Right lobe of liver (tissue), 6 donors: ENCODE measurements around the gene NCL. TPM values are rescaled to one million over a fixed set of nuclear protein-coding genes. Genes with fewer than 3 reads are reported as not detected.

Source experiments
- ATAC-seq, 4 donors: fragments of 200-7000 bp; cut with Tn5 transposase; one replicate each; pipeline ENCODE4 v1.9.1; 2020; ENCODE audit warnings: mild to moderate bottlenecking in 4 of 4, moderate library complexity in 4 of 4
- DNase-seq, 3 donors: peaks; one replicate each; pipeline ENCODE4 v3.0.0-alpha.2; 2020
- H3K27ac ChIP-seq, 3 donors: fragments of 200-600 bp; one replicate each; pipeline ENCODE4 v1.8.0; 2022
- H3K27me3 ChIP-seq, 2 donors: fragments of 200-600 bp; one replicate each; pipeline ENCODE4 v1.8.0; 2022
- H3K36me3 ChIP-seq, 4 donors: fragments of 200-600 bp; sonication (generic) in 1 of 4; one replicate each; pipeline versions ENCODE4 v1.5.1 to v1.8.0; 2017 to 2022; ENCODE audit warnings: control low read depth in 1 of 4
- H3K4me1 ChIP-seq, 4 donors: fragments of 200-600 bp; sonication (generic) in 1 of 4; one replicate each; pipeline versions ENCODE4 v1.5.1 to v1.8.0; 2017 to 2022; ENCODE audit warnings: control low read depth in 1 of 4
- H3K4me3 ChIP-seq, 3 donors: fragments of 200-600 bp; one replicate each; pipeline ENCODE4 v1.8.0; 2022
- H3K9me3 ChIP-seq, 4 donors: fragments of 200-600 bp; sonication (generic) in 1 of 4; one replicate each; pipeline versions ENCODE4 v1.5.1 to v1.8.0; 2017 to 2022; ENCODE audit warnings: control low read depth in 1 of 4
- POLR2A ChIP-seq: fragments of 450-650 bp; IDR thresholded peaks from one replicate; pipeline ENCODE4 v1.6.1; 2017; ENCODE audit warnings: antibody characterized with exemption, mild to moderate bottlenecking
- WGBS: methylation state at CpG from one replicate; pipeline ENCODE4 v1.1.6; 2018; ENCODE audit warnings: low coverage, low lambda C conversion rate; ENCODE audit not compliant: insufficient coverage; ENCODE audit errors: missing lambda C conversion rate; 5-methylcytosine and 5-hydroxymethylcytosine counted together
- intact Hi-C, 2 donors: fragments of 100-400 bp; cut with DNase I; formaldehyde crosslinking; loops; one replicate each; pipeline versions ENCODE4 v1.11.2 to v1.14.1; 2022
- total RNA-seq, 6 experiments: library from RNA; depleted of rRNA in 2 of 6; stranded (reverse); fragments of >200 nt in 2 of 6; fragmentation: NEBNext Ultra II Directional in 3 of 6; extraction: Animal tissue kit (Norgen Biotek cat#: 25700) in 3 of 6; gene quantifications; one replicate each; pipeline versions ENCODE4 v1.1.0 to v1.2.4, GENCODE V29; 2016 to 2023
- TF ChIP-seq, protein P1 (sequence below), 4 donors: fragments of 200-600 bp in 3 of 4; fragments of 450-650 bp in 1 of 4; IDR thresholded peaks; one replicate each; pipeline versions ENCODE4 v1.5.1 to v1.8.0; 2016 to 2022; ENCODE audit warnings: antibody characterized with exemption in 4 of 4, mild to moderate bottlenecking in 2 of 4
- donor health status: DM: no; HTN: yes; CAD: no.
- donor health status: DM: no; HTN: no; CAD: no.
- donor health status: DM: no; HTN: no; CAD: no.
- donor health status: DM: no; HTN: yes; CAD: no.
- donor health status: DM: no; HTN: yes; CAD: no.

NCL gene
- total RNA-seq, 6 experiments from 2014 or later = 78.8 to 203 (median 146) TPM

DNA sequence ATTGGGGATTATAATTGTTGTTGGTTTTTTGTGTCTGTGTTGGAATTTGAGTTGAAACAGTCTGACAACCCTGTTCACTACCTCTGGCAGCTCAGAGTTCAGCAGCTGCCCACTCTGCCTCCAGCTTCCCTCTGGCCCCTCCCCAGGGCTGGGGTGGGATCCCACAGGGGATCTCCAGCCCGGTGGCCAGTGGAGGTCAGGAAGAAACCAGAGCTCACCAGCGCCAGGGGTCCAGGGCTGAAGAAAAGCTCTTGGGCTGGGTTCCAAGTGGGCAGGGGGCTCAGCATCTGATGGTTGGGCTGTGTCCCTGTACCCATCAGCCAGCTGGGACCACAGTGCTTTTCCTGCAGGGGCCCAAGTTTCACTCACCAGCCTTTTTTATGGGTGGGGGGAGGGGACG lies 16.5 kb upstream of the NCL start:
- DNase-seq (no peak), ATAC-seq (no peak)
- no CpG with 5 or more reads among the region's 3 CpGs for WGBS
- Histone ChIP-seq H3K36me3 (no peaks in the 10 kb centered on the region), H3K9me3 (no peaks in the 10 kb centered on the region), H3K4me1 (no peaks in the 10 kb centered on the region), H3K27me3 (no peaks in the 10 kb centered on the region), H3K4me3 (no peak overlapping the region), H3K27ac (no peak overlapping the region)
- intact Hi-C loops = no loop called here
- TF ChIP-seq, protein P1, sequence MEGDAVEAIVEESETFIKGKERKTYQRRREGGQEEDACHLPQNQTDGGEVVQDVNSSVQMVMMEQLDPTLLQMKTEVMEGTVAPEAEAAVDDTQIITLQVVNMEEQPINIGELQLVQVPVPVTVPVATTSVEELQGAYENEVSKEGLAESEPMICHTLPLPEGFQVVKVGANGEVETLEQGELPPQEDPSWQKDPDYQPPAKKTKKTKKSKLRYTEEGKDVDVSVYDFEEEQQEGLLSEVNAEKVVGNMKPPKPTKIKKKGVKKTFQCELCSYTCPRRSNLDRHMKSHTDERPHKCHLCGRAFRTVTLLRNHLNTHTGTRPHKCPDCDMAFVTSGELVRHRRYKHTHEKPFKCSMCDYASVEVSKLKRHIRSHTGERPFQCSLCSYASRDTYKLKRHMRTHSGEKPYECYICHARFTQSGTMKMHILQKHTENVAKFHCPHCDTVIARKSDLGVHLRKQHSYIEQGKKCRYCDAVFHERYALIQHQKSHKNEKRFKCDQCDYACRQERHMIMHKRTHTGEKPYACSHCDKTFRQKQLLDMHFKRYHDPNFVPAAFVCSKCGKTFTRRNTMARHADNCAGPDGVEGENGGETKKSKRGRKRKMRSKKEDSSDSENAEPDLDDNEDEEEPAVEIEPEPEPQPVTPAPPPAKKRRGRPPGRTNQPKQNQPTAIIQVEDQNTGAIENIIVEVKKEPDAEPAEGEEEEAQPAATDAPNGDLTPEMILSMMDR (IDR thresholded peaks at IDR 0.05) = no peak
- TF ChIP-seq POLR2A = no peak

GRCh38 chr2:231479455-231479854 lies 15.2 kb upstream of the NCL start:
- Histone ChIP-seq H3K4me3 (no peak overlapping the region), H3K27me3 (no peaks in the 10 kb centered on the region), H3K27ac (no peak overlapping the region), H3K4me1 (no peaks in the 10 kb centered on the region), H3K36me3 (no peaks in the 10 kb centered on the region), H3K9me3 (no peaks in the 10 kb centered on the region)
- TF ChIP-seq, protein P1 (IDR thresholded peaks at IDR 0.05) = no peak
- no peak for TF ChIP-seq POLR2A
- intact Hi-C loops = no loop called here
- ATAC-seq = no peak
- 92% methylated on average over 8 of the region's 9 CpGs for WGBS
- DNase-seq = no peak

DNA sequence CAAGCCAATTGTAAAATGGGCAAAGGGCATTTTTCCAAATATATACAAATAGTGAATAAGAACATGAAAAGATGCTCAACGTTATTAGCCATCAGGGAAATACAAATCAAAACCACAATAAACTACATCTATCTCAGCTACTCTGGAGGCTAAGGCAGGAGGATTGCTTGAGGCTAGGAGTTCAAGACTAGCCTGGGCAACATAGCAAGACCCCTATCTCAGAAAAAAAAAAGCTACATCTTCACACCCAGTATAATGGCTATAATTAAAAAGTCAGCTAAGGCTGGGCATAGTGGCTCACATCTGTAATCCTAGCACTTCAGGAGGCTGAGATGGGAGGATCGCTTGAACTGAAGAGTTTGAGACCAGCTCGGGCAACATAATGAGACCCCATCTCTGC lies 12.6 kb upstream of the NCL start:
- Histone ChIP-seq H3K4me3 (no peak overlapping the region), H3K9me3 (no peaks in the 10 kb centered on the region), H3K27me3 (no peaks in the 10 kb centered on the region), H3K27ac (no peak overlapping the region), H3K4me1 (no peaks in the 10 kb centered on the region), H3K36me3 (no peaks in the 10 kb centered on the region)
- WGBS = 51% methylated on average over 3 of the region's 3 CpGs
- no peak for ATAC-seq
- intact Hi-C loops = no loop called here
- TF ChIP-seq, protein P1 (IDR thresholded peaks at IDR 0.05) = no peak
- TF ChIP-seq POLR2A = no peak
- no peak for DNase-seq

DNA sequence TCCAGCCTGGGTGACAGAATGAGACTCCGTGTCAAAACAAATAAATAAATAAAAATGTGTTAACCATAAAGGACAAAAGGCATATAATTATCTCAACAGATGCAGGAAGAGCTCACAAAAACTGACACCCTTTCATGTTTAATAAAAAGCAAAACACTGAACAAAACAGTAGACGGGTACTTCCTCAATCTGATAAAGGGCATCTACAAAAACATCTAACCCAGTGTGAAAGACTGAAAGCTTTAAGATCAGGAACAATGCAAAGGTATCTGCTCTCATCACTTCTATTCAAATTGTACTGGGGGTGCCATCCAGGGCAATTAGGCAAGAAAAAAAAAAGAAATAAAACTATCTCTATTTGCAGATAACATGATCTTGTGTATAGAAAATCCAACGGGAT lies 11.7 kb upstream of the NCL start:
- intact Hi-C loops = no loop called here
- Histone ChIP-seq H3K4me1 (no peaks in the 10 kb centered on the region), H3K27ac (no peak overlapping the region), H3K27me3 (no peaks in the 10 kb centered on the region), H3K36me3 (no peaks in the 10 kb centered on the region), H3K9me3 (no peaks in the 10 kb centered on the region), H3K4me3 (no peak overlapping the region)
- TF ChIP-seq, protein P1 (IDR thresholded peaks at IDR 0.05) = no peak
- TF ChIP-seq POLR2A = no peak
- WGBS = 53% methylated on average over 3 of the region's 3 CpGs
- ATAC-seq (no peak), DNase-seq (no peak)

DNA sequence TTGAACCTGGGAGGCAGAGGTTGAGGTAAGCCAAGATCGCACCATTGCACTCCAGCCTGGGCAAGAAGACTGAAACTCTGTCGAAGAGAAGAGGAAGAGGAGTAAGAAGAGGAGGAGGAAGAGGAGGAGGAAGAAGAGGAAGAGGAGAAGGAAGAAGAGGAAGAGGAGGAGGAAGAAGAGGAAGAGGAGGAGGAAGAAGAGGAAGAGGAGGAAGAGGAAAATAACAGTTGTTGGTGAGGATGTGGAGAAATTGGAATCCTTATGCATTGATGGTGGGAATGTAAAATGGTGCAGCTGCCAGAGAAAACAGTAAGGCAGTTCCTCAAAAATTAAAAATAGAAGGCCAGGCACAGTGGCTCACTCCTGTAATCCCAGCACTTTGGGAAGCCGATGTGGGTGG lies 8.5 kb upstream of the NCL start:
- H3K9me3 ChIP-seq = no peaks in the 10 kb centered on the region
- ATAC-seq = no peak
- H3K36me3 ChIP-seq = no peaks in the 10 kb centered on the region
- H3K27ac ChIP-seq = no peak overlapping the region
- no peak for TF ChIP-seq POLR2A
- TF ChIP-seq, protein P1 (IDR thresholded peaks at IDR 0.05) = no peak
- no peak for DNase-seq
- H3K27me3 ChIP-seq = no peaks in the 10 kb centered on the region
- intact Hi-C loops = no loop called here
- no peak overlapping the region for H3K4me3 ChIP-seq
- WGBS = 87% methylated on average over 3 of the region's 3 CpGs
- H3K4me1 ChIP-seq = no peaks in the 10 kb centered on the region
